DMS 273 (cell line): ENCODE measurements around the gene MYL7.
"Not testable (repeated sequence)": the region's sequence is repeated elsewhere in the genome, so short reads cannot be mapped to it uniquely, and the experiment has no call there.

Source experiments
- DNase-seq: peaks from one replicate; lab custom pipeline; 2025; ENCODE audit not compliant: unreplicated experiment; lab: John Stamatoyannopoulos, UW

MYL7 gene, protein sequence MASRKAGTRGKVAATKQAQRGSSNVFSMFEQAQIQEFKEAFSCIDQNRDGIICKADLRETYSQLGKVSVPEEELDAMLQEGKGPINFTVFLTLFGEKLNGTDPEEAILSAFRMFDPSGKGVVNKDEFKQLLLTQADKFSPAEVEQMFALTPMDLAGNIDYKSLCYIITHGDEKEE

DNA sequence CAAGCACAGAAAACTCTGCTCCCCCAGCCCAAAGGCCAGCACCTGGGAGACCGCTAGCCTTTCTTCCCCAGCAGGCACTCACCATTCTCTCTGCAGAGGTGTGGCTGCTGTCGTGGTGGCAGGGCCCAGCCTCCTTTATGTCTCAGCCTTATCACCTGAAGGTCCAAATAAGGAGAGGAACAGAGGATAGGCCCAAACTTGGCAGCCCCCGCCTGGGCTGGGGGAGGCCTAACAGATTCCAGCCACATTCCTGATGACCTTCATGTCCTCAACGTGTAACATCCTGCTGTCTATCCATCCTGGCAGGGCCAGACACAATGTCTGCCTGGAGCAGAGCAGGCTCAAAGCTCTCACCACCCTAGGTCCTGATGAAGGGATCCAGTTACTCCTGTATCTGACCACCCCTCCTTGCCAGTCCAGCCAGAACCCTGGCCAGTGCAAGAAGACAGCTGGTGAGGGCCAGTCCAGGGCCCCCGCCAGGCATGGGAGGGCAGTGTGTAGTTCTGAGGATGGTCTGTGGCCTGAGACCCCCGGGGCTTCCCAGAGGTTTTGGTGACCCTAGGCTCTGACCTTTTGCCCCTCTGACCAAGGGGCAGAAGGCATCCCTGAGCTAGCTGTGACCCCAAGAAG is at the start of gene MYL7:
Gene MYL7 (minus strand): TSS at position 112 of the 630 bp plus-strand sequence. CDS start 27 bp downstream, at position 85.
- DNase-seq = no peak

- DNase-seq = no peak
Observed at GRCh38 chr7:44189993-44190872, 49.1 kb upstream of the MYL7 start.

DNA sequence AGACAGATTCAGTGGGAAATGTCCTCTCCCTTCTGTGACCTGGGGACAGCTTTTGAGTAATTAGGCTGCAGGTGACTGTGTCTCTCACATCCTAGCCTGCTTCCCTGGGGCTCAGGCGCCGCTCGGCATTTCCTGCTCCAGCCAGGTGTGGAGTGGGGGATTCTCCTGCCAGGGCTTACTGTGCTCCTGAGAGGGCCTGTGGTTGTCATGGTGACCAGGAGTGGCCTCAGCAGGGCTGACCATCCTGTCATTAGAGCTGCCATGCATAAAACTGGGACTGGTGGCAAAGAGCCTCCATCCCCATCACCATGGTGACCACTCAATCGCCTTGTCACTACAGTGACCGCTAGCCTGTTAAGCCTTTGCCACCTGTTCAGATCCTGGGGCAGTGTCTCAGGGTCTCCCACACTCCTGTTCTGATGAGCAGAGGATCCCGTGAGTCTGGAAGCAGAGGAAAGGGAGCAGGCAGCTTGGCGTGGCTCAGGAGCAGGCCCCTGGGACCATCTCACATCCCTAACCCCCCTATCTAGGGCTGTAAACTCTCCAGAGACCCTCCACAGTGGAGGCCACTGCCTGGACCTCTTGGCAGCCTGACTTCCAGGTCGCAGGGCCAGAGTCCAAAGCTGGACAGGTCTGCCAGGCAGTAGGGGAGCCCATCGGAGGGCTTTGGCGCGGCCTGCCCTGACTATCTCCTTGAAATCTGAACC is 48.3 kb upstream of the MYL7 start, which contains the start of gene GCK:
Gene GCK (minus strand): TSS at position 154 of the 707 bp plus-strand sequence. CDS start 486 bp downstream, outside the sequence.
- DNase-seq = no peak

DNA sequence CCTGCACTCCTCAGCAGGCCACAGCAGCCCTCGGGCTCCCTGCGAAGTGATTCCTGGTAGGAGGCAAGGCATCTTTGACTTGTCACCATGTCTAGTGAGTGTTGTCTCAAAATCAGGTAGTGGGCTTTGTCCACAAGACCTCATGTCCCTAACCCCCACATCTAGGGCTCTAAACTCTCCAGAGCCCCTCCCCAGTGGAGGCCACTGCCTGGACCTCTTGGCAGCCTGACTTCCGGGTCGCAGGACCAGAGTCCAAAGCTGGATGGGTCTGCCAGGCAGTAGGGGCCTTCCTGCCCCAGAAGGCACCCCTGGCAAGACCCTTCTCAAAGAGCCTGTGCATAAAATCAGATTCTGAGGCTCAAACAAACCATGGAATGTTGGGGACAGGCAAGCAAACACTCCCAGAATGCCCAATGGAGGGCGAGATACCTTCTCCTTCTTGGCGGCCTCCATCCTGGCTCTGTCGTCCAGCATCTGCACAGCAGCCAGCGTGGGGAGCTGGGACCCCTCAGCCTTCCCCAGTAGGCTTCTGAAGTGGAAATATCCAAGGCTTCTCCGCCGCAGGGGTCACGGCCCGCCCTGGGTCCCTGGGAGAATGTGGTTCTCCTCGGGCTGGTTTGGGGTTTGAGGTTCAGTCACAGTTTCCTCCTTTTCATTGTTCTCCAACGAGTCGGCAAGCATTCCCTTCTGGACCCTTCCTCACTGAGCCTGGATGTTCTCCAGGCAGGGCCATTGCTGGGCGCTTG is 47.5 kb upstream of the MYL7 start:
- DNase-seq = no peak

GRCh38 chr7:44187636-44188416 is 46.7 kb upstream of the MYL7 start:
- DNase-seq = no peak

DNA sequence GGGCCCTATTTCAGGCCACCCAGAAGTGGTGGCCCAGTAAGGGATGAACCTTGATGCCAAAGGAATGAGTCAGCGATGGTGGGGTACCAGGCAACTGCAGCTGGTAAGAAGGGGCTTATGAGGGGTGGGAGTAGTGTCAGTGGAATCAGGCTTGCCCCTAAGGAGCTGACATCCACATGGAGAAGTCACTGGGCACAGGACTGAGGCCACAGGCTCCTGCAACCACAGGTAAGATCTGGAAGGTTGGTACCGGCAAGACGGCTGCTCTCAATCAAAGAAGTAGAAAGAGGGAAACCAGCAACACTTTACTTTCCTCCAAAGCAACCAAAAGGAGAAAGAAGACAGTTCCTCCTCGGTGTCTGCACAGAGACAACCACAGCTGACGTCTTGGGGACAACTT is 45.6 kb upstream of the MYL7 start:
- DNase-seq = no peak

DNA sequence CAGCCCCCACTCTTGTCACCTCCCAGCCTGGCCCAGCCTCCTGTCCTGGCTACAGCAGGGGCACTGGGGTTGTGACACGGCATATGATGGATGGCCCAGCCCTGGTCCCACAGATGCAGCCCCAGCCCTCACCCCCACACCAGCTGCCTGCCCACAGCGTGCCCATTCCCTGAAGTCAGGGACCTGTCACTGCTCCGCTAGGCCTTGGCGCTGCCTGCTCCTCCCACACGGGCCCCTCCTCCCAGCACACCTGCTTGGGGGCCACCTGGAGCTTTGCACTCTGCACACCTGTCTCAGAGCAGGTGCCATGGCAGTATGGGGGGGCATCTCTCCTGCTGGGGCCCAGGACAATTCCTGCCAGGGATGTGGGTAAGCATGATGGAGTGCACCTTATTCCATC is 44.6 kb upstream of the MYL7 start:
- DNase-seq = no peak

DNA sequence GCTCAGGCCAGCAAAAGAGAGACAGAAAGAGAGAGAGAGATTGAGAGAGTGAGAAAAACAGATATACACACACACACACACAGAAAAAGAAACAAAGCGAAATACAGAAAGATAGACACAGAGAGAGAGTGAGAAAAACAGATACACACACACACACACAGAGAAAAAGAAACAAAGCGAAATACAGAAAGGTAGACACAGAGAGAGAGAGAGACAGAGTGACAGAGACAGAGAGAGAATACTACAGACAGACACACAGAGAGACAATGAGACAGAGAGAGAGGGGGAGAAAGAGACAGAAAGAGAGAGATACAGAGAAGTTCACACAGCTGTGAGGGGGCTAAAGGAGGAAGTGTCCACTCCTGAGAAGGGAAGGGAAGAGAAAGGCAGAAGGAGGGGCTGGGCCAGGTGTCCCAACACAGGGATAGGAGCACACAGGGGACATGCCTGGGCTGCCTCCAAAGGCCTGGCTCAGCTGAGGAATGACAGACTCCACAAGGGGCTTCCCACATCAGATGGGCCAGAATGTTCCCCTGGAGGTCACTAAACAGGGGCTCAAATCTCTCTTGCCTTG is 43.8 kb upstream of the MYL7 start:
- DNase-seq = no peak

GRCh38 chr7:44184206-44184872 is 43.2 kb upstream of the MYL7 start:
- peak; percentile 31 for DNase-seq

- no peak for DNase-seq
Observed at GRCh38 chr7:44183386-44183785, 42.3 kb upstream of the MYL7 start.

DNA sequence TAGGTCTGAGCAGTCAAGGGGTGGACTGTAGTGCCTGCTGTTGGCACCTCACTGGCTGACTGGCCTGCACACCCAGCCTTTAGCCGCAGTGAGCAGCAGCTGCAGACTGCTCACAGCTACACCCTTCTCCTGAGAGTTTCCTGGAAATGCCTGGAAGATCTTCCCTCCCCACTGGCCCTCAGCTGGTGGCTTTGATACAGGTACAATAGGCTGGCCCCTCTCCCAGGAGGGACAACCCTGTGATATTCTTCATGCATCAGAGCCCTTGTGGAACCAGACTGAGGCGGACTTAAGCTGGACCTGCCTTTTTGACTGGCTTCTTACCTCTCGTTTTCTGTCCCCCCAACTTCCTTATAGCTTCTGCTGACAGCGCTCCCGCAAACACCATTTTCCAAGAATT is 41.7 kb upstream of the MYL7 start:
- DNase-seq = peak; percentile 36

- DNase-seq = no peak
Observed at GRCh38 chr7:44180631-44181030, 39.5 kb upstream of the MYL7 start.

DNA sequence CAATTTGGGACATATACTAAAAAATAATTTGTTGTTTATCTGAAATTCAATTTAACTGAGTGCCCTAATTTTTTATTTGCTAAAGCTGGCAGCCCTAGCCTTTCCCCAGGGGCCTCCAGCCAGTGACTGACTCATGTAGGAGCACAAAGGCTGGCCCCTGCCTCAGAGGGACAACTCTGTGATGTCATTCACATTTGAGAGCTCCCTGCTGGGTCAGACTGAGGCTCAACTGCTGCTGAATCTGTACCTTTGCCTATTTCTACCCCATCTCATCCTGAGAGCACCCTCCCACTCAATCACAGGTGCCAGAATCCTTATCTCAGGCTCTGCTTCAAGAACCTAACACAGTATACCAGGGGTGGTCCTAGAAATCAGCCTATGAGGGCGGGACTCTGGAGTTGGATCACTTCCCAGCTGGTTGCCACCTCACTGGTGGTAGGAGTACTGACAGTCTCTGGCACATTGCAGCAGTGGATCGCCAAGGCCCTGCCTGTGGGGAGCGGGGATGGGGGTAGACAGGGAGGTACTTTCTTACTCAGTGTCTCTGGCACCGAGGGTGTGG is 36.5 kb upstream of the MYL7 start:
- peak; percentile 60 for DNase-seq

DNA sequence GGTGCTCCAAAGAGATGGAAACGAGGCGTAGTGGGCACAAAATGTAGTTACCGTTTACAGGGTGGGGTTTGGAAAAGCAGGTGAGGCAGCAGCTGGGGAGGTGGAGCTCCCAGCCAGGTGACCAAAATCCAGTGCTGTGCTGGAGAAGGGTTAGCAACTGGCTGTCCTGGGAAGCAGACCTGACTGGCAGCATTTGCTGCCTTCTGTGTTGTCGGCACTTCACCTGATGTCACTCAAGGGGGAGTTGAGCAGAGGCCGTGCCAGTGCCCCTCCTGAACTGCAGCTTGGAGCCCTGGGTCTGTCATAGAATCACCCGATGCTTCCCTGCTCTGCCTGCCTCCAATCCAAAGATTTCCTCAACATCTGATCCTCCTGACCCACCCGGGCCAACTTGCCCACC is 35.4 kb upstream of the MYL7 start:
- DNase-seq = no peak

DNA sequence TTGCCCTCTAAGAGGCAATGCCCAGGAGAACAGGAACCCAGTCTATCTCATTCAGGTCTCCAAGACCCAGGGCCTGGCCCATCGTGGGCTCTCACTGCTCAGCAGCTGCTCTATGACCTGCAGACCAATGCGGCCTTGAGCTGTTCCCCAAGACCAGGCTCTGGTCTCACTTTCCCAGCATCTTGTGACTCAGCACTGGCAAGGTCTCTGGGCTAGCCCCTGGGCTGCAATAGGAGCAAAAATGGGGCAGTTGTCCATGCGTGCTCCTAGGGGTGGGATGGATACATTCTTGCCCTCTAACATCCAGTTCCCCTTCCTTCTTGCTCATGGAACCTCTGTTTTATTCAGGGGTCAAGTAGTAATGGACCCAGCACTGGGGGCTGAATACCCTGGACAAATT is 34.6 kb upstream of the MYL7 start:
- no peak for DNase-seq

- not testable (repeated sequence) for DNase-seq
Observed at GRCh38 chr7:44174694-44174948, 33.5 kb upstream of the MYL7 start.

- no peak for DNase-seq
Observed at GRCh38 chr7:44173911-44174693, 33.0 kb upstream of the MYL7 start.

- peak; percentile 62 for DNase-seq
Observed at GRCh38 chr7:44172803-44173424, 31.8 kb upstream of the MYL7 start.
